Ovary (tissue), 3 donors: ENCODE measurements around the gene AP3S2.

Source experiments
- EP300 ChIP-seq: sonication (generic); formaldehyde crosslinking; IDR thresholded peaks from one replicate; pipeline ENCODE4 v1.6.1; 2017; ENCODE audit warnings: antibody characterized with exemption
- POLR2A ChIP-seq: fragments of 450-650 bp; IDR thresholded peaks from one replicate; pipeline ENCODE4 v1.6.1; 2017; ENCODE audit warnings: antibody characterized with exemption, mild to moderate bottlenecking, moderate library complexity
- TF ChIP-seq, protein P1 (sequence below), 3 donors: fragments of 450-650 bp in 2 of 3; fragments of 200-600 bp in 1 of 3; IDR thresholded peaks; one replicate each; pipeline versions ENCODE4 v1.5.1 to v1.8.0; 2016 to 2022; ENCODE audit warnings: antibody characterized with exemption in 3 of 3, mild to moderate bottlenecking in 1 of 3
- donor health status: DM: no; HTN: no; CAD: no.

DNA sequence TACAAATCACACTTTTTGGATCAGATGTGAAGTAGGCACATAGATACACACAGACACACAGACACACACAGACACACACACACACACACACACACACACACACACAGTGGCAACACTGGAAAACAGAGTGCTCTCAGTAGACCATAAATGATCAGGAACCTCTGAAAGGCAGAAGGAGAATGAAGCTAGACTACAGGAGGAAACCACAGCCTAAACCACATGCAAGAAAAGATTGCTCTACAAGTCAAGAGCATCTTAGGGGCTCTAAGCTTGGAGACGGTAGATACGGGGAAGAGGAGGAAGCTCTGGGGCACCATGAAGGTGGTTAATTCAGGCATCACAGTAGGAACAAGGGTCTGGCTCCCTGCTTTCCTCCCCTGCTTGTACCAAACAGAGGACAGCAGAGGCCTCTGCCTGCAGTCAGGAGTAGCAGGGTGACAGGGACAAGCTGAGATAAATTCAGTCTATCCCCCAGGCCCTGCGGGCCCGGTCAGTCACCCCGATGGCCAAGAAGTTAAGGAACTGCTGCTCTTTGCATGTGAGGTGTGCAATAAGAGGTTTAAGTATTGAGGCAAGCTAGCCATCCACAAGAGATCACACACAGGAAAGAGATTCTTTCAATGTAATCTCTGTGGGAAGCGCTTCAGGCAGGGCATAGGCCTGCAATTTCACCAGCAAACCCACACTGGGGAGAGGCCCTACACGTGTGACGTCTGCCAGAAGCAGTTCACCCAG is 42.4 kb upstream of the AP3S2 start:
- TF ChIP-seq, protein P1, sequence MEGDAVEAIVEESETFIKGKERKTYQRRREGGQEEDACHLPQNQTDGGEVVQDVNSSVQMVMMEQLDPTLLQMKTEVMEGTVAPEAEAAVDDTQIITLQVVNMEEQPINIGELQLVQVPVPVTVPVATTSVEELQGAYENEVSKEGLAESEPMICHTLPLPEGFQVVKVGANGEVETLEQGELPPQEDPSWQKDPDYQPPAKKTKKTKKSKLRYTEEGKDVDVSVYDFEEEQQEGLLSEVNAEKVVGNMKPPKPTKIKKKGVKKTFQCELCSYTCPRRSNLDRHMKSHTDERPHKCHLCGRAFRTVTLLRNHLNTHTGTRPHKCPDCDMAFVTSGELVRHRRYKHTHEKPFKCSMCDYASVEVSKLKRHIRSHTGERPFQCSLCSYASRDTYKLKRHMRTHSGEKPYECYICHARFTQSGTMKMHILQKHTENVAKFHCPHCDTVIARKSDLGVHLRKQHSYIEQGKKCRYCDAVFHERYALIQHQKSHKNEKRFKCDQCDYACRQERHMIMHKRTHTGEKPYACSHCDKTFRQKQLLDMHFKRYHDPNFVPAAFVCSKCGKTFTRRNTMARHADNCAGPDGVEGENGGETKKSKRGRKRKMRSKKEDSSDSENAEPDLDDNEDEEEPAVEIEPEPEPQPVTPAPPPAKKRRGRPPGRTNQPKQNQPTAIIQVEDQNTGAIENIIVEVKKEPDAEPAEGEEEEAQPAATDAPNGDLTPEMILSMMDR (IDR thresholded peaks at IDR 0.05): no peak
- TF ChIP-seq POLR2A: no peak
- no peak for TF ChIP-seq EP300
